Measurements from ENCODE around the gene SRSF8.
A peak's percentile ranks its signal among the peaks of the same experiment; 100 is the strongest.

The SRSF8 gene

DNA sequence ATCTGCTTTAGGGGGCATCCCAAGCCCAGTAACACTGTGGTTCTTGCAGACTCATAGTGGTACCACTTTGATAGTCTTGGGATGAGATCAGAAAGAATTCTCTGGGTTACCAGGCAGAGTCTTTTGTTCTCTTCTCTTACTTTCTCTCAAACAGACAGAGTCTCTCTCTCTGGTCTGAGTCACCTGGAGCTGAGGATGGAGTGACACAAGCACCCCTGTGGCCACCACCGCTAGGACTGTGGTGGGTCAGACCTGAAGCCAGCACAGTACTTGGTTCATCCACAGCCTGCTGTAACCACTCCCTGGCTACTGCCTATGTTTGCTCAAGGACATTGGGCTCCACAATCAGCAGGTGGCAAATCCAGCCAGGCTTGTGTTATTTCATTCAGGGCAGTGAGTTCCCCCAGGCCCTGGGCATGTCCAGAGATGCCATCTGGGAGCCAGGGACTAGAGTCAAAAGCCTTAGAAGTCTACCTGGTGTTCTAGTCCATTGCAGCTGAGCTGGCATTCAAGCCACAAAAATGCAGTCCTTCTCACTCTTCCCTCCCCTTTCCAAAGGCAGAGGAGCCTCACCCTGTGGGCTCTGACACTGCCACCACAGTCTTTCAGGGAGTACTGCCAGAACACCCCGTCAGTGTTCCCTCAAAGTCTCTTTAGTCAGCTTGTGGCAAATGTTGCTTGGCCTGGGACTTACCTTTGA is 52.8 kb downstream of the SRSF8 start:
- peak overlapping the region in 11 of 21 experiments; percentile 29 to 76 (median 55) for H3K27ac ChIP-seq

More for the DNA sequence above, 52.8 kb downstream of the SRSF8 start:
- H3K4me3 ChIP-seq = no peak overlapping the region
